Measurements from ENCODE around the gene GAPDH.

GAPDH gene

GRCh38 chr12:6546016-6546415, 11.7 kb downstream of the GAPDH start:
- H3K4me3 ChIP-seq (ENCODE audit: low read depth, low read length) = no peak overlapping the region
- TF ChIP-seq CTCF (IDR thresholded peaks at IDR 0.05; ENCODE audit: control insufficient read depth, extremely low read depth, insufficient read depth) = no peak
- no peak for DNase-seq (ENCODE audit: low read depth)

GRCh38 chr12:6547566-6547965, 13.2 kb downstream of the GAPDH start:
- no peak for TF ChIP-seq CTCF (IDR thresholded peaks at IDR 0.05; ENCODE audit: control insufficient read depth, extremely low read depth, insufficient read depth)
- H3K4me3 ChIP-seq (ENCODE audit: low read depth, low read length) = no peak overlapping the region
- no peak for DNase-seq (ENCODE audit: low read depth)

- no peak for DNase-seq (ENCODE audit: low read depth)
Measured at GRCh38 chr12:6547987-6548386, 13.7 kb downstream of the GAPDH start.

GRCh38 chr12:6548556-6548955, 14.2 kb downstream of the GAPDH start:
- DNase-seq (ENCODE audit: low read depth) = no peak
- no peak overlapping the region for H3K4me3 ChIP-seq (ENCODE audit: low read depth, low read length)
- TF ChIP-seq CTCF (IDR thresholded peaks at IDR 0.05; ENCODE audit: control insufficient read depth, extremely low read depth, insufficient read depth) = no peak

More at GRCh38 chr12:6547987-6548386, 13.7 kb downstream of the GAPDH start:
- H3K4me3 ChIP-seq (ENCODE audit: low read depth, low read length) = no peak overlapping the region
- TF ChIP-seq CTCF (IDR thresholded peaks at IDR 0.05; ENCODE audit: control insufficient read depth, extremely low read depth, insufficient read depth) = no peak

GRCh38 chr12:6548966-6549683, 14.8 kb downstream of the GAPDH start:
- TF ChIP-seq CTCF (IDR thresholded peaks at IDR 0.05; ENCODE audit: control insufficient read depth, extremely low read depth, insufficient read depth) = no peak
- DNase-seq (ENCODE audit: low read depth) = no peak
- no peak overlapping the region for H3K4me3 ChIP-seq (ENCODE audit: low read depth, low read length)

- no peak for TF ChIP-seq CTCF (IDR thresholded peaks at IDR 0.05; ENCODE audit: control insufficient read depth, extremely low read depth, insufficient read depth)
- DNase-seq (ENCODE audit: low read depth) = no peak
- H3K4me3 ChIP-seq (ENCODE audit: low read depth, low read length) = no peak overlapping the region
Measured at GRCh38 chr12:6549684-6550151, 15.4 kb downstream of the GAPDH start.
